GM21723 (cell line): Measurements from ENCODE around the gene SETX.
"Not testable (repeated sequence)": the region's sequence is repeated elsewhere in the genome, so short reads cannot be mapped to it uniquely, and the experiment has no call there.

Source experiments
- ATAC-seq: cut with Tn5 transposase; IDR thresholded peaks from one replicate; pipeline ENCODE4 v1.9.1; 2021; ENCODE audit warnings: mild to moderate bottlenecking, moderate library complexity; ENCODE audit not compliant: unreplicated experiment

The SETX gene

DNA sequence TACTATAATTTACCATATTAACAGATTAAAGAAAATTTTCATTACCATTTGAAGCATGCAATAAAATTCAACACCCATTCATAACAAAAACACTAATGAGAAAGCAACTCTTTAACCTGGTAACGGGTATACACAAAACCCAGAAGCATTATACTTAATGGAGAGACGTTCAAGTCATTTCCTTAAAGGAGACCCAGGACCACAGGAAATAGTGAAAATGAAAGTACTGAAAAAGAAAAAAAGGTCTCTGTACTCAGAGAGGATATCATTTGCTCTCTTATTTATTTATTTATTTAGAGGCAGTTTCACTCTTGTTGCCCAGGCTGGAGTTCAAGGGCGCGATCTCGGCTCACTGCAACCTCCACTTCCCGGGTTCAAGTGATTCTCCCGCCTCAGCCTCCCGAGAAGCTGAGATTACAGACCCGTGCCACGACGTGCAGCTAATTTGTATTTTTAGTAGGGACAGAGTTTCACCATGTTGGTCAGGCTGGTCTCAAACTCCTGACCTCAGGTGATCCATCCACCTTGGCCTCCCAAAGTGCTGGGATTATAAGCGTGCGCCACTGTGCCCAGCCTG is 61.6 kb downstream of the SETX start:
- ATAC-seq: no peak

DNA sequence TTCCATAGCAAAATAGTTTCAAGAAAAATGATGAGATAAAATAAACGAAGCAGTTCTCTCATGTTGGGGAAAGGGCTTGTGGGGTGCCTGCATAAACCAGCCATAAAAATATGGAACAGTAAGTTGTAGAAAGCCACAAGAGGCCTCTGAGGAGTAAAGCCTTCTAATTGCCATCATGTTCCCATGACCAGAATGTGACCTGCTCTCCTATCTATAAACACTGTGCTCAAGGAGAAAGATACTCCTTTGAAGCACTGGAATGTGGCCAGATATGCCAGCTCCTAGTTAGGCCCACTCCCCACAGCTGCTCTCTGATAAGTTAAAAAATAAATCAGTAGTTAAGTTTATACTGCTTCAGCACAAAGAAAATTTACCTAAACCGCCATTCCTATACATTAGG is 65.8 kb downstream of the SETX start:
- no peak for ATAC-seq

DNA sequence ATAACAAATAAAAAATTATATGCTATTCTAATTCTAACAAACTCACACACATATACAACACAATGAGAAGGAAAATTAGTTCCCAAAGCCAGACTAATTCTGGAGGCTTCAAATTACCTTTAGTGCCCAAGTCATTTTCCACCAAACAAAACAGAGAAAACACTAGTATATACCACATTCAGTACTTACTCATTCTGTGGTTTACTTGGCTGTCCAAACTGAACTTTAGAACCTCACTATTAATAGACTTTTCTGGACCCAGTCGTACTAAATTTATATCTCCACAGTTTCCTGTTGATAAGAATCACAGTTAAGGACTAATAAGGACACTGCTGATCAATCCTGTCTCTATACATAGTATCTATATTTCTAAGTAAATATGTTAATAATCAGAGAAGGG is 66.4 kb downstream of the SETX start:
- no peak for ATAC-seq

DNA sequence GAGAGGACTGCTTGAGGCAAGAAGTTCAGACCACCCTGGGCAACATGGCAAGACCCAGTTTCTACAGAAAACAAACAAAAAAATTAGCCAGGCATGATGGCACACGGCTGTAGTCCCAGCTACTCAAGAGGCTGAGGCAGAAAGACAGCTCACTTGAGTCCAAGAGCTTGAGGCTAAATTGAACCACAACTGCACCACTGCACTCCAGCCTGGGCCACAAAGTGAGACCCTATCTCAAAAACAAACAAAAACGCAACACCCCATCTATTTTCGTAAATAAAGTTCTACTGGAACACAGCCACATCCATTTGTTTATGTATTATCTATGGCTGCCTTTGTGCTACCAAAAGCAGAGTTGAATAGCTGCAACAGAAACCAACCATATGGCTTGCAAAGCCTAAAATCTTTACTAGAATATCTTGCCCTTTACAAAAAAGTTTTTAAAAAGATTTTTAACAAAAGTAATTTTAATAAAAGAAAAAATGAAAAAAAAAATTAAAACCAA is 67.5 kb downstream of the SETX start:
- no peak for ATAC-seq

DNA sequence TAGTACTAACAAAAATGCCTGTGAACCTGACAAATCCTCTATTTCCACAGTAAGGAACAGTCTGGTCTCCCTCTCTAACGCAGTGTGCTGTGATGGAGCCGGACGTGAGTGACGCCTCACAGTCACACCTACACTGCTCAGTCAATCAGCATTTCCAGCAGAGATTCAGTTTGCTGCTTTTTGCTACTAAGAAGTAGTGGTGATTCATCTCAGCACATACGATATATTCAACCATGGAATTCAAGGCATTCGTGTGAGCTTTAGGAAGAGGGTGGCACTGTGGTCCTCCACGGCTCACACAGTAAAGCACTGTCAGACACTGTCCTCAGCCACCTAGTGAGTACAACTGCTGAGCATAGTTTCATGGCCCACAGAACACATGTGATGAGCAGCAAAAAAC is 70.9 kb downstream of the SETX start:
- no peak for ATAC-seq

DNA sequence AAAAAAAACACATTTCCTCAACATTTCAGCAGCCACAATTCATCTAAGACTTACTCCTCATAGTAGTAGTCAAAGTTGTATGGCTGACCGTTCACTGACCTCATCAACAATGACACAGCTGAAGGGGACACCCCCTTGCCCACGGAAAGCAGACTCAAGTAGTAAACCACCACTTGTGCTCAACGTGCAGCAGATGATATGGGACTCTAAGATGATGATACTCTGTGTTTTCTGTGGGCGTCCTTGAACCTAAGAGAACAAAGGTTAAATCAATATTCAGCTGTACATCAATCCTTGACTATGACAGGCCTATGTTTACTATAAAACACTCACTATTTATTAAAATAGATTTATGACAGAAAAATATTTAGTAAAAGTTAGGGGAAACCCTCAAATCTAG is 71.6 kb downstream of the SETX start:
- no peak for ATAC-seq

DNA sequence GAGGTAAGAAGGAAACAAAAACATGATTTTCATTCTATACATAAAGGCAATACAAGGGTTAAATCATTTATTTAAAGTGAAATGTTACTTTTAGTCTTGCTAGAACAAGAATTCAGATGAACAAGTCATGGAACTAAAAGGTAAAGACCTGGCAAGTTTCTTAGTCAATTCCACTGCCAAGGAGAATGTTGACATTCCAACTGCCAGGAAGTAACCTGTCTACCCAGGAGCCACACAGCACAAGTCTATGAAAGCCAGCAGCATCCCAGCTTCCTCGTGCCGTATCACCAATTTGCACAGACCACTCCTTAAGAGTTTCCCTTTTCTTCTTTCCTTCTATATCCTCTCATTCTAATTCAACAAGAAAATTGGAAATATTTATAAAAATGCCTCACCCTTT is 79.9 kb downstream of the SETX start:
- no peak for ATAC-seq

DNA sequence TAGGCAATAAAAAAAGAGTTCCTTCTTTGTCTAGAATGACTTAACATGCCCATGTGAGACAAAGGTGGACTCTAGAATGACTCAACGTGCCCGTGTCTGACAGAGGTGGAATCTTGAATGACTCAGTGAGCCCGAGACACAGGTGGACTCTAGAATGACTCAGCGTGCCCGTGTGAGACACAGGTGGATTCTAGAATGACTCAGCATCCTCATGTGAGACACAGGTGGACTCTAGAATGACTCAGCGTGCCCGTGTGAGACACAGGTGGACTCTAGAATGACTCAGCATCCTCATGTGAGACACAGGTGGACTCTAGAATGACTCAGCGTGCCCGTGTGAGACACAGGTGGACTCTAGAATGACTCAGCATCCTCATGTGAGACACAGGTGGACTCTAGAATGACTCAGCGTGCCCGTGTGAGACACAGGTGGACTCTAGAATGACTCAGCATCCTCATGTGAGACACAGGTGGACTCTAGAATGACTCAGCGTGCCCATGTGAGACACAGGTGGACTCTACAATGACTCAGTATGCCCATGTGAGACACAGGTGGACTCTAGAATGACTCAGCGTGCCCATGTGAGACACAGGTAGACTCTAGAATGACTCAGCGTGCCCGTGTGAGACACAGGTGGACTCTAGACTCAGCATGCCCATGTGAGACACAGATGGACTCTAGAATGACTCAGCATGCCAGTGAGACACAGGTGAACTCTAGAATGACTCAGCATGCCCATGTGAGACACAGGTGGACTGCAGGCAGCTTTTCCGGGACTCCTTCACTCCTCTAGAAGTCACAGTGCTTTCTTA is 84.9 kb downstream of the SETX start:
- ATAC-seq: not testable (repeated sequence)

DNA sequence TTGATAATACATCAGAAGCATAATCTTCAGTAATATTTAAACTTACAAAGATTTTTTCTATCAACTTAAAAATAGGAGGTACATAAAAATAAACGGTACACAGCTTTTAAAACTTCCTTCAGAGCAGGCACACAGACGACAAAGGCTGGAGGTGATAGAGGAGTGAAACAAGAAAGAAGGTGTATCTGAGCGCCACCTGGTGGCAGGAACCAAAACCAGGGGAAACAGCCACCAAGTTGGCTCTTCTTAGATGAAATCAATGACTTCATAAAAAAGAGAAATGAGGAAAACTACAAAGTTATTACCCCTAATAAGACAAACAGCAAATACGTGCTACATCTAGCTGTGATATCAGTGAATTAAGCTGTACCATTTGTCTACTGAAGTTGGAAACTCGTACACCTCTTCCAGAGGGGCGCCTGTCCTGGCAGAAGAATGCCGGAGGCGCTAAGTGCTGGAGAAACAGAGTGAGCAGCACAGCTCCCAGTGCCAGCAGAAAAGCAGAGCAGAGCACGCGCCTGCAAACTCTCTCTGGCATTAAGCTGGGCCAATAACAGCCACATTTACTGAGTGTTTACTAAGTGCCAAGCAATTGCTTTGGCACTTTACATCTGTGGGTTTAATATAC is 85.9 kb downstream of the SETX start:
- ATAC-seq: no peak

DNA sequence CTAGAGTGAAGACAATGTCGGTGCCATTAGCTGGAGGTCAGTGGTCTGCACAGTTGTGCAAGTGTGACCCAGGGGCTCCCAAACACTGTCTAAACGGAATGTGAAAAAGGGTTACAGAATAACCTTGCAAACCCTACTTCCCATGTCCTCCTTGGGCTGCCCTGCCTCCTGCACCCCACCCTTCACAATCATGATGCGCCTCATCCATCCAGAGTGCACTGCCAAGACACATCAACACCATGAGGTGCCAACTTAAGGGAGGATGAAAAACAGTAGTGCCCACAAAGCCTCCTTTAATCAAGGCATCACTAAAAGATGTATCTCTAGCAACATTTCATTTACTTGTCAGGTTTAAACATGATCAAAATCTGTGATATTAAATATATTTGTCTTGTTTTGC is 87.1 kb downstream of the SETX start:
- ATAC-seq: no peak

DNA sequence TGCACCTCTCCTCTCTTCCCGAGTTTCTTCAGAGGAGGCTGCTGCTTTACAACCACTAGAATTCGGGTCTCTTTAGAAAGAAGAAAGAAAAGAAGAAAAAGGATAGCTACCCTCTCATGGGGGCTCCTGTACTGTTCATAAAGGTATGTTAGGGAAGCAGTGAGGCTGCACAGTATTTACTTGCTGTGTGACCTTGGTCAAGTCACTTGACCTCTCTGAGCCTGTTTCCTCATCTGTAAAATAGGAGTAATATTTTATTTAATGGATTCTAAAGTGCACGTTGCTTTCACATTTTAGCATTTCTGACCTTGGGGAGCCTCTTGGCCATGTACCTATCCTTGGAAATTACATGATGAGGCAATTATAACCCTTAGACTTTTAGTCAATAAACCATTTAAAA is 88.8 kb downstream of the SETX start:
- ATAC-seq: no peak

DNA sequence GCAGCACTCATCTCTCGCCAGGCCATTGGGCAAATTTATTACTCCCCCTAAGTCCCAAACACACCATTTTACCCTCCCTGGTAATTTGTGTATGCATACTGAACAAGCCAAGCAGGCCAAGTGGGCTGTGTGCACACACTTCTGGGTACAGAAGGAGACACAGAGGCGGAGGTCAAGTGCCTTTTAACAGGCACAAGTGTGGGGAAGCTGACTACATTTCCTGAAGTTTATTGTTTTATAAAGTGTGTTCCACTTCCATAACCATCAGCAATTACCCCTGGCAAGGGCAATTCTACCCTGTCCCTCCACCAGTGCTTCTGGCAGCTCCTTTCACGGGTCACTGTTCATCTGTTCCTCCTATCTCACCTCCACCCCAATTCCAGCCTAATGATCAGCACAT is 93.9 kb downstream of the SETX start:
- no peak for ATAC-seq

DNA sequence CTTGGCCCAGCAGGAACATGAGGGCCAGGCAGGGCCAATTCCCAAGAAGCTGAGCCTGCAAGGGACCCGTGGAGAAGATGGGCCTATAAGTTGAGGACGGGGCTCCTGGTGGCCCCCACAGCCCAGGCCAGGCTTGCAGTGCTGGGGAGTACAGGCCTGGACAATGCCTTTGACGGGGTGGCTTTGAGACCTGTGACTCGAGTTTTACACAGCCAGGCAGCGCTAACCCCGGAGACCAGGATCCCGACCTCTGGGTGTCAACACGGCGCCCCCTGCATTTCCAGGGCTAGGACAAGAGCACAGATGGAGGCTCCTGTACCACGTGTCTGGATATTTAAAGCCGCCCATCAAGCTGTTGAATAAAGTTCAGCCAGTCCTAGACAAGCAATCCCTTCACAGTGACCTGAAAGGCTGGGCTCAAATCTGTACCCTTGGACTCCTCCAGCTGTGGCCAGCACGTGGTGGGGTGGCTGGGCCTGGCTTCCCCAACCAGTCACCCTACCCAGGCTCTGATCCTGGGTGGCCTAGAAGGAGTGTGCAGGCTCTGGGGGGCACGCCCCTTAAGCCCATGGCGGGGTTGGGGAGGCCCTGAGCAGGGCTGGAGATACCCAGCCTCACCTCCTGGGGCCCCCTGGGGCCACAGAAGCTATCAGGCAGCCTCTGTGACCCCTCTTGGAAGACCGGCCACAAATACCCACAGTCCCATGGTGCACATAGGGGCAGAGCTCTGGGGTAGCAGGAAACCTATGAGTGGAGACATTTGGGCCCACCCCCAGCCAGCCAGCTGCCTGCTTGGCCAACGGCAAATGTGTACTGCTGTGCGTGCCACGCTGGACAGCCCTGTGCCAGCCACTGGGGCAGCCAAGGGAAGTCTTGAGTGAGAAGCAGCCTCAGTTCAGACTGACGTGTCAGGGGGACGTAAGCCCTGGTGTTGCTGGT is 104.2 kb downstream of the SETX start:
- no peak for ATAC-seq

DNA sequence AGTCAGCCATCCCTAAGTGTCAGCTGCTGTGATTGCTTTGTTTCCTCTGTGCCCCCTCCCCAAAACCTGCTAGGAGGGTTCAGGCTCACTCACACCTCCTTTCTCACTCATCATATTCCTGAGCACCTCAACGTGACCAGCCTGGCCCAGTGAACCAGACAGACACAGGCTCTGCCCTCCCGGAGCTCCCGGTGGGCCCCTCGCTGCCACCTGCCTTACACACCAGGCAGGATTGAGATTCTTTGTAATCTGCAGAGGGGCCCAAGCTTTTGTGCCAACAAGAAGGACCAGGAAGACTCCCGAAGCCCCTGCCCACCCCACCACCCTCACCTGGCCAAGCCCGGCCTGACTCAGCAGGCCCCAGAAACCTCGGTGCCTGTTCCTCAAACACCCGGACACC is 105.1 kb downstream of the SETX start:
- ATAC-seq: no peak

DNA sequence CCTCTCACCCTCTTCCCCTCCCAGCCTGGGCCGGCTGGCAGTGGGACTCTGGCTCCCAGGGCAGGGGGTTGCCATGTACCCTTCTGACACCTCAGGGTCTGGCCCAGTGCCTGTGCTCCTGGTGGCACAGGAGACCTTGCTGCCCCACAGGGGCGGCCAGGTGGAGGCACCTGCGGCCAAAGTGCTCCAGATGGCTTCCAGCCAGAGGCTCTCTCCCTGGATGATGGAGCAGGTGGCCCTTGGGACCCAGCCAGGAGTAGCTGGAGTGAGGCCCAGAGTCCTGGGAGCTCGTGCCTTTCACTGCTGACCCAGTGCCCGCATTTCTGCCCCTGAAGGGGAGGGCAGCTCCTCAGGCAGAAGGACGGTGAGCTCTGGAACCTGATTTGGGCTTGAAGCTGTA is 105.7 kb downstream of the SETX start:
- no peak for ATAC-seq

DNA sequence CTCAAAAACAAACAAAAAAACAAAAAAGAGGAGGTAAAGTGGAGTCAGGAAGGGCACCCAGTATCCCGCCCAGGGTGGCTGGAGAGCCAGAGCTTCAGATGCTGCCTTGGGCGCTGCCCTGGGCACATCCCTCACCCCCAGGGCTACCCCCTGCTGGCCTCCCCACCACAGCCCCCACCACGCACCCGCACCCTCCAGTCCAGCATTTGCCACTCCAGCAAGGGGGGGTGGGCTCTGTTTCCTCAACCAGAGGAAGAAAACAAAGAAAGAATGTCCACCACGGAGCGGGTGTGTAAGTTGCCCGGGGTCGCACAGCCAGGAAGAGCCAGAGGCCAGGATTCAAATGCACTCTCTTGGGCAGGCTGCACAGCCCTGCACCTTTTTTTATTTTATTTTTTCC is 106.8 kb downstream of the SETX start:
- no peak for ATAC-seq

DNA sequence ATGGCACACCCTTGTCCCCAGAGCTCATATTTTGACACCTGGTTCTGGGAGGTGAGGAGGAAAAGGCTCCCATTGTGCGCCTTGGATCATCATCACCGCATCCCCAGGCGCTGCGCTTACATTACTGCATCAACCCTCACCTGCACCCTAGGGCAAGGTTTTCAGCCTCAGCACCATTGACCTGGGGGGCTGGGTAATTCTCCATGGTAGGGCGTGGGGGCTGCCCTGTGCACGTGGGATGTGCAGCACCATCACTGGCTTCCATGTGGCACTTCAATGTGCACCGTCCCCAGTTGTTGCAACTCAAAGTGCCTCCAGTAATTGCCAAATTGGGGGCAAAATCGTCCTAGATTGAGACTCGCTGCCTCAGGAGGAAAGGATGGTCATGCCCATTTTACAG is 109.3 kb downstream of the SETX start:
- no peak for ATAC-seq

DNA sequence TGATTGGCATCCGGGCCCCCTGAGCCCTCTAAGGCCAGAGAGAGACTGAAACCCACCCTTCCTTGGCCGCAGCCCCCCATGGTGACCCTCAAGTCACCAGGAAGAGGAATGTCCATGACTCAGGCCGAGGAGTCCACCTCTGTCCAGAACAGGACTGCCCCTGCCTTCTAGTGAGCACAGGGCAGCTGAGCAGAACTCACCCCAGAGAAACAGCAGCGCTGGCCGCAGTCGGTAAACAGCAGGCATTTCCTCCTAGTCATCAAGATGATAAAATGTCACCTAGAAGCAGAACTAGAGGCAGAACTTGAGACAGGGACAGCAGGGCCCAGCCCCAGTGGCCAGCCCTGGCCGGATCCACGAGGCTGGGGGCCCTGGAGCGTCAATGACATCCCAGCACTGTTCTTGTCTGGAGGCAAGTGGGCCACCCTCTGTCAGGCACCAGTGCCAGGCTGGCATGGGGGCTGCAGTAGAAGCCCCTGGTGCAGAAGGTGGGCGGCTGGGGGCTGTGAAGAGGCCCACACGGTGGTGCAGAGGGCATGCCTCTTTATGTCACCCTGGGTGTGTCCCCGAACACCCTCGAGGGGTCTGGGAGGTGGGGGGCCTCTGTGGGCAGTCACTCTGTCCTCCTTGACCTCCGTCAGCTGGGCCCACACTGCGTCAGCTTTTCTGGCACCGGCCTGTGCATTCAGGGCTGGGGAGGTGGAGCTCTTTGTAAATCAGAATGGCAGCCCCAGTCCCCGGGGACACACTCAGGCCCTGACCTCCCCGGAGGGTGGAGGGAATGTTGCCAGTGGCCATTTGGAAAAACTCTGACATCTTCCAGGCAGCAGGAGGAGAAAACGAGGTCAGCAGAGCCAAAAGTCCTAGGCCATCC is 110.0 kb downstream of the SETX start:
- no peak for ATAC-seq

DNA sequence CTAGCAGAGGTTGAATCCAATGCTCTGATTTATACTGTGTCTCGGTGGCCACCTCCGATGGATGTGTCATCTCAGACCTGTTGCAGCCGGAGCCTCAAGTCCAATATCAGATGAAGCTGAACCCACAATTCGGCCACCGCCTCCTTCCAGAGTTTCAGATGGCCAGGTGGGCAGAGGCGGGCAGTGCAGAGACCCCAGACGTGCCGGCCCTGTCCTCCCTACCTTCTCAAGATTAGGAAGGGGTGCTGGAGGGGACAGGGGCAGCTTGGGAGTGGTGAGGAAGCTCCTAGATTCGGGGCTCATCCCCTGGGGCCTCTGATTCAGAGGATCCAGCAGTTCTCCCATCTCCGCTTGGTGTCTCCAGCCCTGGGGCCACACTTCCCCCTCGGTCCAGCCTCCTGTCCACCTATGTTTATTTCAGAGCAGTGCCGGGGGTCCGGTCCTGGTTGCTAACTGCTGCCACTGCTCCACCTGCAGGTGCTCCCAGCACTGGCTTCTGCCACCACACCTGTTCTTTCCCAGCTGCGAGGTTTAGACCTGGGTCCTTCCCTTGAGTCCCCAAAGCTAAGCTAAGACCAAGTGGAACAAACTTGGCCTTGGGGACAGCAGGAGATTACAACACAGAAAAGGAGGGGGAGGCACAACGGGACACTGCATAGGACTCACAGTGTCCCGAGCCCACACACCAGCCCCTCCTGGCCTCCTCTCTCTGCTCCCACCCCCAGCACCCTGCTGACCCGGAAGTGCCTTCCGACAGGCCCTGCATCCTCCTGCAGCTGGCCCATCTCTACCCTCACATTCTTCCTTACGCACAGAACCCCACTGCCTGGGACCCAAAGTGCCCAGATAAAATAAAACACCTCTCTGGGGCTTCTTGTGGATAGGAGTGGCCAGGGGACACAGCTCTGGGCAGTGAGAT is 111.4 kb downstream of the SETX start:
- ATAC-seq: no peak
